Activated T-cell treated with anti-CD3 and anti-CD28 coated beads for 4 hours (primary cell): ENCODE measurements around the gene DCST2.
"Not testable (repeated sequence)": the region's sequence is repeated elsewhere in the genome, so short reads cannot be mapped to it uniquely, and the experiment has no call there.

Experiments used
- DNase-seq: peaks from one replicate; pipeline ENCODE4 v3.0.0-alpha.2; 2020

Gene DCST2

DNA sequence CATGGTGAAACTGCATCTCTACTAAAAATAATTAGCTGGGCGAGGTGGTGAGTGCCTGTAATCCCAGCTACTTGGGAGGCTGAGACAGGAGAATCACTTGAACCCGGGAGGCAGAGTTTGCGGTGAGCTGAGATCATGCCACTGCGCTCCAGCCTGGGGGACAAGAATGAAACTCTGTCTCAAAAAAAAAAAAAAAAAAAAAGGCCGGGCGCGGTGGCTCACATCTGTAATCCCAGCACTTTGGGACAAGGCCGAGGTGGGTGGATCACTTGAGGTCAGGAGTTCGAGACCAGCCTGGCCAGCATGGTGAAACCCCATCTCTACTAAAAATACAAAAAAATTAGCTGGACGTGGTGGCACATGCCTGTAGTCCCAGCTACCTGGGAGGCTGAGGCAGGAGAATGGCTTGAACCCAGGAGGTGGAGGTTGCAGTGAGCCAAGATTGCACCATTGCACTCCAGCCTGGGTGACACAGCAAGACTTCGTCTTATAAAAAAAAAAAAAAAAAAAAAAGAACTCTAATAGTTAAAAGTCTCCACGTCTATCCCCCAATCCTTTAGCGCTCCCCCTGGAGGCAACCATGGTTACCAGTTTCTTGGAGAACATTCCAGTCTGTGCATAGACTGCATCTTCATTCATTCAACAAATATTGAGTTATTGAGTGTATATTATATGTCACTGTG is 38.1 kb downstream of the DCST2 start:
- DNase-seq = not testable (repeated sequence)

DNA sequence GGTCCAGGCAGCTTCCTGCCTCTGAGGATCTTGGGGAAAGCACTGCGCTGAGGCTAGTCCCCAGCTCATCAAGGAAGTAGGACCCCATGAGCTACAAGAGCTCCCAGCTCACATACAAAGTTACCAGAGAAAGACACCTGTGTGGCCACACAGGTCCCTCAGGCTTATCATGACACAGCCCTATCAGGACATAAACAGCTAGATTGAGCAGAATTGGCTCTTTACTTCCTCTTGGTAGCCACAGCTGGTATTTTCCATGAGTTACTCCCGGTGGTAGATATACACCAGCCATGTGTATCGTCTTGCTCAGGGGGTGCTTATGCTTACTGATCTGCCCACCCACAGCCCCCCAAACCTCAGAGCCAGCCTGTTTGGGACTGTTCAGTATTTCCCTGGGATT is 39.0 kb downstream of the DCST2 start:
- DNase-seq = no peak

DNA sequence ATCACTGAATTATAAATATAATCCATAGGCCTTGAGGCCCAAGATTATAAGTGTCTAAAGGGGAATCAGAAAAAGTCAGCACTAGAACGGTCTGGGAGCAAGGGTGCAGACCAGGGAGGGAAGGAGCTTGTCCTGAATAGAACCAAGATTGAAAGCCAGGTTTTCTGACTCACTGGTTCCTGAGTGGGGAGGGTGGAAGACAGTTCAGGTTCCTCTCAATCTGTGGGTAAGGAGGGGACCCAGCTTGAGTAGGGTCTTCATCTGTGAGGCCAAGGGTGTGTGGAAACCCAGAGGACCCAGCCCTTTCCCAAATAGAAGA is 39.4 kb downstream of the DCST2 start:
- no peak for DNase-seq

DNA sequence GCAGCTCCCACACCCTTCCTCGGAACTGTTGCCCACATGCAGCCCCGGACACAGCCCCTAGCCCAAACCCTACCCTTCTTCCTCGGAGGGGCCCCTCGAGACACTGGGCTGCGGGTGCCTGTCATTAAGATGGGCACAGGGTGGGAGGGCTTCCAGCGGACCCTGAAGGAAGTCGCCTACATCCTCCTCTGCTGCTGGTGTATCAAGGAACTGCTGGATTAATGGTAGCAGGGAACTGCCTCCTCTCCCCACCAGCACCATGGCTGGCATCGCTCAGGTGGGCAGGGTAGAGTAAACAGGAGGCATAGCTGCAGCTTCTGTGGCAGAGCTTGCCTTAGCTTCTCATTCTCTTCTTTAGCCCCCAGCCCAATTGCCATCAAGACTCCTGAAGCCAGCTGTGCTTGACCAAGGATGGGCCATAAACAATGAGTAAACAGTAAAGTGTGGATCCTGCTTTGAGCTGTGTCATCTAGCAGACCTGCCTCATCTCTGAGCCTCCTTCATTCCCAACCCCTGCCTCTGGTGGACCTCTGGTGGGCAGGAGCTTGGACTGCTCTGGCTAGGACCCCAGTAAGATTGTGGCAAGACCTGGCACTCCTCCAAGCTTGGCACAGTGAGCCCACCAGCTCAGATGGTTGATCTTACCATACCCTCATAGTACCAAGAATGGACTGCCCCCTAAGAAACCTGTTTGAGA is 39.9 kb downstream of the DCST2 start, which contains the start of gene LENEP:
TSS of gene LENEP (plus strand) at position 15 of the 697 bp plus-strand sequence. CDS start at position 37, 22 bp downstream.
- DNase-seq = no peak

DNA sequence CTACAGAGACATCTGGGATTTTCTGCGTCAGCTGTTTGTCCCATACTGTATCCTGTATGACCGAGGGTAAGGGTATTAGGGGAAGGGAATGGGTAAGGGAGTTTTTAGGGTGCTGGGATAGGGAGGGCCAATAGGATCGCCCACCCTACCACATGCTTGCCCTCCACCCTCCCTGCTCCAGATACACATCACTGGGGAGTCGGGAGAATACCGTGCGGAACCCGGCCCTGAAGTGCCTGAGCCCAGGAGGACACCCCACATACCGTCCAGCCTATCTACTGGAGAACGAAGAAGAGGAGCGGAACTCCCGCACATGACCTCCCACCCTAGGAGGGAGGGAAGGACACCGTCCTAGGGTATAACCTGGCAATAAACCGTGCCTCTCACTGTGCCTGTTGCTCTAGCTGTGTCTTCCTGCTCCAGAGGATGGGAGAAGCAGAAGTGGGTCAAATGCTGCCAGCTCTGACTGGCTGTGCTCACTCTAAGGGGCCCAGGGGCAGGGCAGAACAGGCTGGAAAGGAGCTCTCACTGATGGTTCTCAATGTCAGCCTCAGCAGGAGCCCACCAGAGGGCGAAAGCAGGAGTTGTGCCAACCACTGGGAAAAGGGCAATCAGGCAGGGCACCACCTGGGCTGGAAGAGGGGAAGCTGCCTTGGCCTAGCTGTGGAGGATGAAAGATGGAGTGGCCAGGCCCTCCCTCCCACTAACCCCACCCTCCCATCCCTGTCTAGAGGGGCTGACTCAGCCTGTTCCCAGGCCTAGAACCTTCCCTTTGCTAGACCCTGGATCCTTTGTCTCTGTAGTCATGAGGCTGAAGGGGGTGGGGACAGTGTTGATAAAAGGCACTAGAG is 40.6 kb downstream of the DCST2 start:
- no peak for DNase-seq

DNA sequence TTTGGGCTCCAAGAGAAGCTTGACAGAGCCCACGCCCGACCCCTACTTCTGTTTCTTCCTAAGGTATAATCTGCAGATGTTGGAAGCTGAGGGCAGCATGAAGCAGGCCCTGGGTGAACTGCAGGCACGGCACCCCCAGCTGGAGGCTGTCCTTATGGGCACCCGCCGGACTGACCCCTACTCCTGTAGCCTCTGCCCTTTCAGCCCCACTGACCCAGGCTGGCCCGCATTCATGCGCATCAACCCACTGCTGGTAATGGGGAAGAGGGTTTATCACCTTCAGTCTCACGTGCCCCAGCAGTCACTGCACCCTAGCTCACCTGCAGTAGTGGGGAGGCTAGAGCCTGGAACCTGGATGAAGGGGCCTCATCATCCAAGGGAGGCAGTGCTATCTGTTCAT is 43.3 kb downstream of the DCST2 start:
- no peak for DNase-seq

DNA sequence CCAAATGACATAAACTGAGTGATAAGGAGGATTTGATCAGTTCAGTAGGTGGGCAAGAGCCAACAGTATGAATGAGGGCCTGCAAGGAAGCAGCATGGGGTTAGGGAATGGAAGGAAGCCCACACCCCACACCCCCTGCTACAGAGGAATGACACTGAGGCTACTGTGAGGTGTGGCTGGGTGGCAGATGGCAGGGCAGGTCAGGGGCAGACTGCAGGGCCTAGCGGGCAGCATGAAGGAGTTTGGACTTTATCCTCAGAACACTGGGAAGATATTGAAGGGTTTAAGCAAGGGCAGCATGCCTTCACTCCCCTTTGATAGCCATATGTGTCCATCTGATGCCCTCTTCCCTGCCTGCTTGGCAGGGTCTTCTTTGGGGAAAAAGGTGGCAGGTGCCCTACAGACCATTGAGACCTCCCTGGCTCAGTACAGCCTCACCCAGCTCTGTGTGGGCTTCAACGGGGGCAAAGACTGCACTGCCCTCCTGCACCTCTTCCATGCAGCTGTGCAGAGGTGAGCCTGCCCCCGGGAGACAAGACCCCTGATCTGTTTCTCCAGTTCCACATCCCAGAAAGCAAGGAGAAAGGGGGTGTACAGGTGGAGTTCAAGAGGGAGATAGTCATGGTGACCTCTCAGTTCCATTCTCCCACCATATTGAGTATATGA is 44.3 kb downstream of the DCST2 start:
- no peak for DNase-seq

DNA sequence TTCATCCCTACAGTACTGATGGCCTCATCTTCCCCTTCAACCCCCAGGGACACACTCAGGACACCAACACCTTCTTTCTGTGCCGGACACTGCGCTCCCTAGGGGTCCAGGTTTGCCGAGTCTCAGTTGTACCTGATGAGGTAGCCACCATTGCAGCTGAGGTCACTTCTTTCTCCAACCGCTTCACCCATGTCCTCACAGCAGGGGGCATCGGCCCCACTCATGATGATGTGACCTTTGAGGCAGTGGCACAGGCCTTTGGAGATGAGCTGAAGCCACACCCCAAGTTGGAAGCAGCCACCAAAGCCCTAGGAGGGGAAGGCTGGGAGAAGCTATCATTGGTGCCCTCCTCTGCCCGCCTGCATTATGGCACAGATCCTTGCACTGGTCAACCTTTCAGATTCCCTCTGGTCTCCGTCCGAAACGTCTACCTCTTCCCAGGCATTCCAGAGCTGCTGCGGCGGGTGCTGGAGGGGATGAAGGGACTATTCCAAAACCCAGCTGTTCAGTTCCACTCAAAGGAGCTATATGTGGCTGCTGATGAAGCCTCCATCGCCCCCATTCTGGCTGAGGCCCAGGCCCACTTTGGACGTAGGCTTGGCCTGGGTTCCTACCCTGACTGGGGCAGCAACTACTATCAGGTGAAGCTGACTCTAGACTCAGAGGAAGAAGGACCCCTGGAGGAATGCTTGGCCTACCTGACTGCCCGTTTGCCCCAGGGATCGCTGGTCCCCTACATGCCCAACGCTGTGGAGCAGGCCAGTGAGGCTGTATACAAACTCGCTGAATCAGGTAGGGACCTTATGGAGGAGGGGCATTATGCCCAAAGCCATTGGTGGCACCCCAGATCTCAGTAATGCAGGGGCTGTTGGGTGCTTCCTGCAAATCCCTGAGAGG is 45.3 kb downstream of the DCST2 start:
- no peak for DNase-seq

DNA sequence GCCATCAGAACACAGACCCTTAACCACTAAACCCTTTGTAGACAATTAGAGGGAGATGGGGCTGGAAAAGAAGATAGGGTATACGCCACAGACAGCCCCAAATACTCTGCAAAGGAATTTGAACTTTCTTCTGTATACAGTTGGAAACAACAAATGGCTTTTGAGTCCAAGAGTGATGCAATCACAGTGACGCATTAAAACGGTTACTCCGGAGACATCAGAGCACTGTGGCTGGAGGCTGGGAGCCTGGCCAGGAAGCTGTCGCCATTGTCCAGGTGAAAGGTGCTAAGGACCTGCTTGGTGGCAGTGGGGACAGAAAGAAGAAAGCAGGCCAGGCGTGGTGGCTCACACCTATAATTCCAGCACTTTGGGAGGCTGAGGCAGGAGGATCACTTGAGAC is 46.3 kb downstream of the DCST2 start:
- DNase-seq = no peak

DNA sequence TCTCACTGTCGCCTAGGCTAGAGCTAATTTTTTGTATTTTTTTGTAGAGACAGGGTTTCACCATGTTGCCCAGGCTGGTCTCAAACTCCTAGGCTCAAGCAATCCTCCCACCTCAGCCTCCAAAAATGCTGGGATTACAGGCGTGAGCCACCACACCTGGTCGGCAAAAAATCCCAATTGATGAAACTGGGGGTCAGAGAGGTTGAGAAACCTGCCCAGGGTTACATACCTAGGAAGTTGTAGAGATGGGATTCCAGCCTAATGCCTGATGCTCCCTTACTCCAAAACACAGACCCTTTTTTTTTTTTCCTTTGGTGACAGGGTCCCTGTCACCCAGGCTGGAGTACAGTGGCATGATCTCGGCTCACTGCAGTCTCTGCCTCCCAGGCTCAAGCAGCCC is 46.8 kb downstream of the DCST2 start:
- not testable (repeated sequence) for DNase-seq

DNA sequence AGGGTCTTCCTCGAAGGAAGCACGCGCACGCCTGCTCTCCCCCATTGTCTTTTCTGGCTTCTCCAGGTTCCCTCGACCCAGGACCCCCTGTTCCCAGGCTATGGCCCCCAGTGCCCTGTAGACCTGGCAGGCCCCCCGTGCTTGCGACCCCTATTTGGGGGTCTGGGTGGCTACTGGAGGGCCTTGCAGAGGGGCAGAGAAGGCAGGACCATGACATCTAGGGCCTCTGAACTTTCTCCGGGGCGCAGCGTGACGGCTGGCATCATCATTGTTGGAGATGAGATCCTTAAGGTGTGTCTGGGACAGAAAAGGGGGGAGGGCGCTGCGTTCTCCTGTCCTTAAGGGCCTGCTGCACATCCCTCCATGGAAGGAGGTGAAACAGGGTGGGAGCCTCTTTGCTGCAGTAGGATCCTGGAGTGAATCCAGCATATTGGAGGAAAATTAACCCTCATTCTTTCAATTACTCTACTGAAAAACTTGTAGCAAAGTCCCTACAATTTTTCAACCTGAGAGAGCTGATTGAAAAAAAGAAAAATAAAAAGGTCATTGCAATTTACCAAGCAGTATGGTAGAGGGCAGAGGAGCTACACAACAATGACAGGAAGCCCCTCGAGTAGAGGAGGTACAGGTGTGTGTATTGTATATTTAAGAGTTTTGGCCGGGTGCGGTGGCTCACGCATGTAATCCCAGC is 49.7 kb downstream of the DCST2 start:
- no peak for DNase-seq

DNA sequence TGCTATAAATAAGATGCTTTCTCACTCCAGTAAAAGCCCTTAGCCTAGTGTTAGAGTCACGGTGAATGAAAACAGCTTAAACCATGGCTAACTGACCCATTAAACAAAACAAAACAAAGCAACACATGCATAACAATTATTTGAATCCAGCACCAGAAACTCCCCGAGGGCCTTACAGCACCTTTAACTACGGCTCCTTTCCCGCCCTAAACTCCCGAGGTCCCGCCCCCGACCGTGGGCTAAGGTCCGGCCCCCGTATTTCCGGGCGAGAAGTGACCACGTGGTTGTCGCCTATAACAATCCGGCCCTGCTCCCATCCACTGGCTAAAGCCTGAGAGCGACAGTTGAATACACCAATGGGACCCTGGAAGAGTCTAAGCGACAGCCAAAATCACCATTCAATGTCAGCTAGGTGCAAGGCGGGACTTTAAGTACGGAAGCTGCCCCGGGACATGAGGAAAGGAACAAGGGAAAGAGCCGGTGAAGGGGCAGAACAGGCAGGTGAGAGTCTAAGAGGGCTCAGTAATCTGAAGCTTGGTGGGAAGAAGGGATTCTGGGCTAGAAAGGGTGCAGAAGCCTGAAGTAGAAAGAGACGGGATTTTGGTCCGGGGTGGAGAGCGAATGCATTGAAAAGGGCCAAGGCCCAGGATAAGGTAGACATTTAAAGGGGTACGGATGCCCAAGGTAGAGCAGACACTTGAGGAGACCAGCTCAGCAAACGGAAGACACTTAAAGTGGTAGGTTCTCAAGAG is 50.5 kb downstream of the DCST2 start, which contains the start of gene FLAD1:
TSS of gene FLAD1 (plus strand) at position 448 of the 752 bp plus-strand sequence. CDS start 351 bp downstream, outside the sequence.
- DNase-seq = peak; percentile 94

DNA sequence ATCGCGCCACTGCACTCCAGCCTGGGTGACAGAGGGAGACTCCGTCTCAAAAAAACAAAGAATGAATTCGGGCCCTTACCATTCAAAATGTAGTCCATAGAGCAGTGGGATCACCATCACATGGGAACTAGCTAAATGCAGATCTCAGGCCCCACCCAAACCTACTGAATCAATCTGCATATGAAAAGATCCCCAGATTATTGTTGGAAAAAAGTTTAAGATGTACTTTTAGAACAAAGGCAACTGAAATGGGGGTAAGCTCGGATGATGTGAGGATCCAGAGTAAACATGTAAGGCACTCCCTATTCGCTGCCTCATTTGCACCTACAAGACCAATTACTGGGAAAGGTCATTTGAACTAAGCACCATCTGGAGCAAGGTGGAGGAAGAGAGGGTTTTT is 51.2 kb downstream of the DCST2 start:
- DNase-seq = no peak

DNA sequence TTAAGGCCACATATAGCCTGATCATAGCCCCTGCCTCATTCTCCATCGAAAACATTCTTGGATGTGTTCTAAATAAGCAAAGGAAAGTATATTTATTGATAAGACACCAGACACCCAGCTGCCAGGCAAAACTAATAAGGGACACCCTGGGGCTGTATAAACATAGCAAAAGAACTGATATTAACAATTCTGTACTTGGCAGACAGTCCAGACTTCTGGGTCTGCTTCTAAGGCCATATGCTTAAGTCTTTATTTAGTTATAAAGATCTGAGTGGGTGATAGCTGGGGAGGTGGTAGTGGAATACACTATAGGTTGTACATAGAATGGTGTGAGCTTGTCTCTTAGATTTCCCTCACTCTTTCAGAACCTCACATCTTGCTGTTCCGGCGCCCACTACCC is 55.2 kb downstream of the DCST2 start:
- no peak for DNase-seq

DNA sequence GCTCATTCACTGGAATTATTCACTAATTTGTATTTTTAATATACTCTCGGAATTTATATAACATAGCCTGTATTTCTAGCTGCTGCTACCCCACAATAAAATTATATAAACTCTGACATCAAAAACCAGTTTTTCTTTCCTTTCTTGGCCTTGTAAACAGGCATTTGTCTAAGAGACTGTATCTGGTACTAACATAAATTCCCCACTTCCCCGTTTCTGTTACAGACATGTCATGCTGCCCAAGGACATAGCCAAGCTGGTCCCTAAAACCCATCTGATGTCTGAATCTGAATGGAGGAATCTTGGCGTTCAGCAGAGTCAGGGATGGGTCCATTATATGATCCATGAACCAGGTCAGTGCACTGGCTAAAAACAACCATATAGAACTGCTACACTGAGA is 55.8 kb downstream of the DCST2 start:
- not testable (repeated sequence) for DNase-seq

DNA sequence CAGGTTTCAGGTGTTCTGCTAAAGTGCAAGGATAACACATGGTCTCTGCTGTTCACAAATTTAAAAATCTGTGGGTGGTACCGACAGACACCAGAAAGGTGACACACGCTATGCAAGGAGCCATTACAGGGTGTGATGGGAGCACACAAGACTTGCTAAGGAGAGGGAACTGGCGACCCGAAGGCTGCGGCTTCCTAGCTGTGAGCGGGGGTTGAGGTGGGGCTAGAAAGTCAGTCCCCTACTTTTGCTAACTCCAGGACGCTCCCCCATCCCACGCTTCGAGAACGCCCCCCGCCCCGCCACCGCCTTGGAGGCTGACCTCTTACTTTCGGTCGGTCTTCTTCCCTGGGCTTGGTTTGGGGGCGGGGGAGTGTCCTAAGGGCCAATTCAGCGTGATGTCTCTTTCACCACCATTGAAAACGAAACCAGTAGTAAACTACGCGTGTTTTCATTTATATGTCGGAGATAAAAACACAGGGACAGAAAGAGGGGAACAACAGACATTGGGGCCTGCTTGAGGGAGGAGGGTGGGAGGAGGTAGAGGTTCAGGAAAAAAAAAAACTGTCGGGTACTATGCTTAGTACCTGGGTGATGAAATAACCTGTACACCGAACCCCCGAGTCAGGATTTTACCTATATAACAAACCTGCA is 58.0 kb downstream of the DCST2 start:
- DNase-seq = no peak

DNA sequence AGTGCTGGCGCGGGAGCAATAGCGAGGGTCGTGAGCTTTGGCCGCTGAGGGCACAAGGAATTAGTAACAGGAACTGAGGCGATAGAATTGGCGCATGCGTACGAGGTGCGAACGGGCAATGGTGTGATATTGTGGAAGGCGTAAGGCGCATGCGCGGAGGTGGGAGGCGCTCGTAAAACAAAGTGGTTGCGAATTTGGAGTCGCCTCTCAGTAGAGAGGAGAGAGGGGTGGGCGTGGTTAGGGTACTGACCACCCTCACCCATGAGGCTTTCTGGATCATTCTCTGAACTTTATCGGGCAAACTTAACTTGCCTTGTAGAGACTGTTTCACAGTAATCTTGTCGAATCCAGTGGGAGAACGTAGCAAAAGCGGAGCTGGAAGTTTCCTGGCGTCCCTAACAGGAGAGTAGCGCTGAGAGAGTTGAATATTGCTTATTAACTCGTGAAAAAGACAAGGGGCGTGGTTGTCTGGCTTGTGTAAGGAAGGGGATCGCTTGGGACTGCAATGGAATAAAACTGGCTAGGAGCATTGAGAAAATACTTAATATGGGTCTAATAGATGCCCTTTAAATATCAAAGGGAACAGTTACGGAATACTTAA is 58.7 kb downstream of the DCST2 start:
- DNase-seq = peak; percentile 92

DNA sequence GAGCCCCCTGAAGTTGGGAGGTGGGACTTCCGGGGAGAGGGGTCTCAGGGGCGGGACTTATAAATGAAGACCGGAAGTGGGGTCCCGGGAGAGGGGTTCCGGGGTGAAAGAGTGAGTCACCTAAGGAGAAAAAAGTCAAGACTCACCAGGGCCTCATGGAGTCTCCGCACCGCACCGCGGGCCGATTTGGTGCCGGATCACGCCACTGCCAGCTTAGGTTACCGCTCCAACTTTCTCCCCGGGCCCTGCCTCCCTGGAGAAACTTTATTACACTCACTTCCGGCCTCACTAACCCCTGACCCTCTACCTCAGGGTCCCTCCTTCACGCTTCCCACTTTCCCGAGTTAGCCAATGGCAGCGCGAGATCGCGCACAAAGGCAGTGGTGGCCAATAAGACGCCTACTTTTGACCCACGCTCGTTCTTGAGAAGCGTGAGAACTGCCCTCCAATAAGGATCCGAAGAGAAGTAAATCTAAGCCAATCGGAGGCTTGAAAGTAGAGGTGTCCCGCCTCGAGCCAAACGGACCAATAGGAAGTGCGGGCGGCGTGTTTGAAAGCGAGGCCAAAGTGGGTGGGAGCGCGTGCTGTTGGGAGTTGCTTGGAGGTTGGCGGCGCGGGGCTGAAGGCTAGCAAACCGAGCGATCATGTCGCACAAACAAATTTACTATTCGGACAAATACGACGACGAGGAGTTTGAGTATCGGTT is 59.3 kb downstream of the DCST2 start, which contains the start of gene CKS1B:
TSS of gene CKS1B (plus strand) at position 580 of the 706 bp plus-strand sequence. CDS start at position 645, 65 bp downstream.
- peak; percentile 93 for DNase-seq
